Glomerular visceral epithelial cell (primary cell): ENCODE data around the gene SELENOM.
A peak's percentile ranks its signal among the peaks of the same experiment; 100 is the strongest.
"Not testable (repeated sequence)": the region's sequence is repeated elsewhere in the genome, so short reads cannot be mapped to it uniquely, and the experiment has no call there.

Experiments used
- DNase-seq: peaks from one replicate; pipeline ENCODE4 v3.0.0-alpha.2; 2016; ENCODE audit errors: extremely low spot score

Gene SELENOM

GRCh38 chr22:31133911-31134310 lies 26.5 kb upstream of the SELENOM start:
- DNase-seq: no peak

- no peak for DNase-seq
Measured at GRCh38 chr22:31130873-31131272, 23.5 kb upstream of the SELENOM start.

- no peak for DNase-seq
Measured at GRCh38 chr22:31128156-31128555, 20.8 kb upstream of the SELENOM start.

GRCh38 chr22:31127181-31127772 lies 19.9 kb upstream of the SELENOM start:
- DNase-seq: no peak

- no peak for DNase-seq
Measured at GRCh38 chr22:31126869-31127175, 19.5 kb upstream of the SELENOM start.

GRCh38 chr22:31126128-31126868 lies 18.9 kb upstream of the SELENOM start:
- DNase-seq: no peak

GRCh38 chr22:31125521-31126117 lies 18.3 kb upstream of the SELENOM start:
- DNase-seq: no peak

- DNase-seq: no peak
Measured at GRCh38 chr22:31124811-31125465, 17.6 kb upstream of the SELENOM start.

- DNase-seq: no peak
Measured at GRCh38 chr22:31124290-31124689, 16.9 kb upstream of the SELENOM start.

- no peak for DNase-seq
Measured at GRCh38 chr22:31123292-31123602, 15.9 kb upstream of the SELENOM start.

GRCh38 chr22:31122532-31123291 lies 15.3 kb upstream of the SELENOM start, which contains the start of gene INPP5J:
Gene INPP5J, plus strand, starts transcription at chr22:31122966. Its CDS starts 49 bp downstream, at chr22:31123015.
- peak; percentile 54 for DNase-seq

GRCh38 chr22:31122196-31122531 lies 14.8 kb upstream of the SELENOM start:
- no peak for DNase-seq

- no peak for DNase-seq
Measured at GRCh38 chr22:31121403-31121802, 14.0 kb upstream of the SELENOM start.

GRCh38 chr22:31120642-31121041 lies 13.3 kb upstream of the SELENOM start:
- no peak for DNase-seq

- no peak for DNase-seq
Measured at GRCh38 chr22:31120230-31120629, 12.9 kb upstream of the SELENOM start.

- no peak for DNase-seq
Measured at GRCh38 chr22:31119026-31119717, 11.8 kb upstream of the SELENOM start.

- no peak for DNase-seq
Measured at GRCh38 chr22:31118046-31118820, 10.9 kb upstream of the SELENOM start.

GRCh38 chr22:31112547-31113091 lies 5.3 kb upstream of the SELENOM start:
- DNase-seq: not testable (repeated sequence)

GRCh38 chr22:31107894-31108218 lies 488 bp upstream of the SELENOM start:
- DNase-seq: no peak

- no peak for DNase-seq
Measured at GRCh38 chr22:31106731-31107177, 614 bp downstream of the SELENOM start.
